AG09319 (cell line): ENCODE measurements around the gene CARD19.

ENCODE experiments used
- DNase-seq: peaks from one replicate; pipeline ENCODE4 v3.0.0-alpha.2; 2010; ENCODE audit warnings: low read depth; ENCODE audit errors: extremely low read depth
- TF ChIP-seq, protein P1 (sequence below): IDR thresholded peaks from 2 replicates; pipeline ENCODE4 v1.5.1; 2011; ENCODE audit warnings: low read depth, mild to moderate bottlenecking, inconsistent platforms, low read length, moderate library complexity

The CARD19 gene

DNA sequence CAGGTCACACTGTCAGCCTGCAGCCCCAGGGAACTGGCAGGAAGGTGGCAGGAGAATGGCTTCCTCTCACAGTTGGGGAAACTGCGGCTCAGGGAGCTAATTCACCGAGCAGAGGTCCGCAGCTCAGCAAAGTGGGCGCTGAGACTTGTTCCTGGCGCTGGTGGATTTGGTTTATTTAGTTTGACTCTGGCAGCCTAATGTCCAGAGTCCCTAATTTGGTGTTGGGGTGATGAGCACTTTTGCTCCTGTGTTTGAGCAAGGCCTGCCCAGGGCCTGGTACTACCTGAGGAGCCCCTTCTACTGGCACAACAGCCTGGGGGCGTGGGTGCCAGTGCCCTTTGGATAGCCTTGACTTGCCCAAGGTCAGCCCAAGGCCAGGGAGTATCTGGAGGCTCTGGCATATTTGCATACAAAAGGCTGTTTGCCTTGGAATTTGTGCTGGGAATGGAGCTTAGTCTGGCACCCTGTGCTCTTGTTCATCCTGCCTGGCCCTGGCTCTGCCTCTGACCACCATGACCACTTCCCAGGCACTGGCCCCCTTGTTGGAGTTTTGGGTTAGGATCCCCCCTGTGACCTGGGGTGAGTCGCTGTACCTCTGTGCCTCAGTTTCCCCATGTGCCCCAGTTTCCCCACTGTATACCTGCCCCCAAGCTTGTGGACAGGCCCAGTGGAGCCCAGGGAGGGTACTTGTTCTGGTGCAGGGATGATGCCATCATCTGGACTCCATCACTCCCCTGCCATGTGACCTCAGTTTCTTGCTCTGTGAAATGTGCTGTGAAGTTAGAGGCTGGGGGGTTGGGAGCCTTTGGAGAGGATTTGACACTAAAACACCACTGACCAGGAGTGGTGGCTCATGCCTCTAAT, 36.1 kb upstream of the CARD19 start:
- no peak for DNase-seq
- TF ChIP-seq, protein P1, sequence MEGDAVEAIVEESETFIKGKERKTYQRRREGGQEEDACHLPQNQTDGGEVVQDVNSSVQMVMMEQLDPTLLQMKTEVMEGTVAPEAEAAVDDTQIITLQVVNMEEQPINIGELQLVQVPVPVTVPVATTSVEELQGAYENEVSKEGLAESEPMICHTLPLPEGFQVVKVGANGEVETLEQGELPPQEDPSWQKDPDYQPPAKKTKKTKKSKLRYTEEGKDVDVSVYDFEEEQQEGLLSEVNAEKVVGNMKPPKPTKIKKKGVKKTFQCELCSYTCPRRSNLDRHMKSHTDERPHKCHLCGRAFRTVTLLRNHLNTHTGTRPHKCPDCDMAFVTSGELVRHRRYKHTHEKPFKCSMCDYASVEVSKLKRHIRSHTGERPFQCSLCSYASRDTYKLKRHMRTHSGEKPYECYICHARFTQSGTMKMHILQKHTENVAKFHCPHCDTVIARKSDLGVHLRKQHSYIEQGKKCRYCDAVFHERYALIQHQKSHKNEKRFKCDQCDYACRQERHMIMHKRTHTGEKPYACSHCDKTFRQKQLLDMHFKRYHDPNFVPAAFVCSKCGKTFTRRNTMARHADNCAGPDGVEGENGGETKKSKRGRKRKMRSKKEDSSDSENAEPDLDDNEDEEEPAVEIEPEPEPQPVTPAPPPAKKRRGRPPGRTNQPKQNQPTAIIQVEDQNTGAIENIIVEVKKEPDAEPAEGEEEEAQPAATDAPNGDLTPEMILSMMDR: no peak

DNA sequence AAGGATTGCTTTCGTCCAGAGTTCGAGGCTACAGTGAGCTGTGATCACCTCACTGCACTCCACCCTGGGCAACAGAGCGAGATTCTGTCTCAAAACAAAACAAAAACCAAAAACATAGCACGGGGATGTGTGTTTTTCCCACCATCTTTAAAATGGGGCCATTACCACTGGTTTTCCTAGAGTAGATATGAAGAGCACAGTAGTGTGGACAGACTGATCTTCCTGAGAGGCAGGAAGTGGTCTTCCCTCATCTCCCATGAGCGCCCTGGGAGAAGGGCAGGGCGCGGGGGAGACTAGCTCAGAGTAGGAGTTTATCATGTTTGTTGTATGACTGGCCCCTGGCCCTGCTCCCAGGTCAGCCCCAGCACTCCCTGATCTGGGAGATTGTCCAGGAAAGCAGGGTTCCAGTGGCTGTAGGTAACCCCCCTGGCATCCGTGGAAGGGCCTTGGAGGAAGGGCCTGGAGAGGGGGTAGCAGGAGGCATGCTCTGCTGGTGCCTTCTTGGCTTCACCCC, 35.2 kb upstream of the CARD19 start:
- no peak for DNase-seq
- TF ChIP-seq, protein P1: no peak

DNA sequence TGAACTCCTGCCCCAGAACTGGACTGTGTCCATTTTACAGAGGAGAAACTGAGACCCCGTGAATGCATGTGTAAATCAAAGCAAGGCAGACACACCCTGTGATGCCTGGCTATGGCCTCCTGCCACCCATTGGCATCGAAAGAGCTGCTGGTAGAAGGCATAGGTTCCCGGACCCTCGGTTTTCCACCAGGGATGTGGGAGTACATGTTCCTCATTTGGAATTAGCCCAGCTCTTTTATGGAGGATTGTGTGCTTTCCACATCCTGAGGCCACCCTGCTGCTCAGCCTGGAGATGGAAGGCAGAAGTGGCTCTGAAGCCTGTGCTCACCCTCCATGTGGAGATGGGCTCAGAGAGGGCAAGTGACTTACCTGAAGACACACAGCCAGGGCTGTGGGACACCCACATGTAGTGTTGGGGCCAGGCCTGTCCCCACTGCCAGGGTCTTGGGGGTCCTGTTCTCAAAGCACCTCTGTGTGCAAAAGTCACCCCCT, 34.7 kb upstream of the CARD19 start:
- DNase-seq: no peak
- TF ChIP-seq, protein P1: no peak

DNA sequence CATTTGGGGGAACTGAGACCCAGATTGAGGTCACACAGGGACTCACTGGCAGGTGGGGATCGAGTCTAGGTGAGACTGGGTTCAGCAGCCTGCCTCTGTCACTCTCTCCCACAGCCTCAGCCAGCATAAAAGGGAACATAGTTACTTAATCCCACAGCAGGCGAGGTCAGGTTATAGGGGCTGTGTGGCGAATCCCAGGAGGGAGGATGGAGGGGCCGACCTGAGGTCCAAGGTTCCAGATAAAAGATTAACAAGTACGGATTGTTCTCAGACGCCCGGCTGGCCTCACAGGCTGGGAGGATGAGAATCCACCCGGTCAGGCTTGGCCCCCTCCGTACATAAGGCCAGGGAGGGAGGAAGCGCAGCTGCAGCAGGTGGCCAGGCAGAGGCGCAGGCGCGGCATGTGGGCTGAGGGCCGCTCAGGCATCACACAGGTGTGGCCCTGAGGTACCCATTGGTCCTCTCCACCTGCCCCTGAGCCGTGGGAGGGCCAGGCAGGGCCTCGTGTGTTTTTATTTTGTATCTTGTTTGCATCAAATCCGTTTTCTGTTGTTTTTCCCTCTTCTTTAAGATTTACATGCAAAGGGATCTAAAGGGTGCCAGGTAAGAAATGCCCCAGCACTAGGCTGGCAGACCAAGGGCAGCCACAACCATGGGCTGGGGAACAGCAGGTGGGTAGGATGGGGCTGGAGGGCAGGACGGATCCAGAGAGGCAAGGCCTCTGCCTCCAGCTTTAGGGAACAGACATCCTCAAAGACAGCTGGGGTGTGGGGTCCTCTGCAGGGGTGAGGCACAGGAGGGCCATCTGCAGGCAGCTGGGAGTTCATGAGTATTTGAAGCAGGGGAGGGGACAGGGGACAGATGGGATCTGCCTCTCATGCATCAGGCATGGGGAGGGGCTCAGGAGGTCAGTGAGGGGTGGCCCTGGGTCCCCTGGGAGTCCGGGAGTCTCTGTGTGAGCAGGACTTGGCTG, 33.9 kb upstream of the CARD19 start:
- DNase-seq: no peak
- TF ChIP-seq, protein P1: no peak

DNA sequence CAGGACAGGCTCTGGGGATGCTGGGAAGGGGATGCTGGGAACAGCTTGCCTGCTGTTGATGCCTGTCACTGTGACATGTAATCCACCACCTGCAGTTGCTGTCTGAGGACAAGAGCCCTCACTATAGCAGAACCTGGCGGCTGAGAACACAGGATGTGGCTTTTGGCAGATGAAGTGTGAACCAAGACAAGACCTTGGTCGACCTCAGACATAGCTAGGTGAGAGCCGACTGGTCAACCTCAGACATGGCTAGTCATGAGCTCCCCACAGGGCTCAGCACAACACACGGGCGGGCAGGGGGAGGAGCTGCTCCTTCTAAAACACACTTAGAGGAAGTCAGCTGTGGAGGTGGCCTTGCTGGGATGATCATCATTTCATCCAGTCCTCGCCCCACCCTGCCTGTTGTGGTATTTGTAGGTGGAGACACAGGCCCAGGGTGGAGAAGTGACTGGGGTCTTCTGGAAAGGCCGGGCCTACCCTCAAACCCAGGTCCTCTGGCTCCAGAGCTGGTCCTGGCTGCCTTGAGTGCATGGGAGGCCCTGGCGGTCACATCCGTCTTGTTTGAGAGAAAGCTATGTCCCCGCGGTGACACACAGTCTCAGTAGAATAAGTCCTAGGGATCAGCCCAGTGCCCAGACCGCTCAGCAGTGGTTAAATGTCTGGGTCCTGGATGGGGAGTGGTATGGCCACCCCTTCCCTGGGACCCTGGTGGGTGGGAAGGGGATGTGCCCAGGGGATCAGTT, 31.5 kb upstream of the CARD19 start:
- TF ChIP-seq, protein P1: no peak
- no peak for DNase-seq

DNA sequence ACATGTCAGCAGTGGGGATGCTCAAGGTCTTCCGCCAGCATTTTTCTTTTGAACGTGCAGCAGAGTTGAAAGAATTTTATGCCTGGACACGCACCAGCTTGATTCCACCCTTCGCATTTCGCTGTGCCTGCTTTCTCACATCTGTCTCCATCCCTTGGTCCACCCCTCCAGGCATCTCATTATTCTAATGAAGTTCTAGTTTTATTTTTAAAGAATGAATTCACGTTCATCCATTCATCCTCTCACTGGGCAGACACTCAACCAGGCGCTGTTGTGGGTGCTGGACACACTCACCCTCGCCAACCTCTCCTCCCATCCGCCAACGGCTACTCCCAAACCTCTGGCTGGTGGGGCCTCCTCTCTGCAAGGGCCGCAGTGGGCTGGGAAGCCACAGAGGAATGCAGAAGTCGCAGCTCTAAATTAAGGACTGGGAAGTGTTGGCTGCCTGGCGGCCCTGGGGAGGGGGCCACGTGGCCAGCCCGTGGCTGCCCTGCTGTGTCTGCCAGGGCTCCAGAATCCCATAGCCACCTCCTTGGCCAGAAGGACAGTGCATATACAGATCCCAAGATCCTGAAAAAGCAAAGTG, 30.8 kb upstream of the CARD19 start:
- TF ChIP-seq, protein P1: no peak
- no peak for DNase-seq
